Rectal smooth muscle tissue (tissue), 1 donor: ENCODE results near the gene RNF43.
"Not testable (repeated sequence)": the region's sequence is repeated elsewhere in the genome, so short reads cannot be mapped to it uniquely, and the experiment has no call there.

Experiments used
- H3K27ac ChIP-seq: one replicate; pipeline ENCODE4 v1.7.0; 2013; ENCODE audit warnings: low read depth, low read length, inconsistent platforms
- H3K27me3 ChIP-seq: one replicate; pipeline ENCODE4 v1.7.0; 2013; ENCODE audit warnings: low read length; ENCODE audit not compliant: control insufficient read depth, insufficient read depth
- H3K36me3 ChIP-seq: one replicate; pipeline ENCODE4 v1.7.0; 2013; ENCODE audit warnings: low read length; ENCODE audit not compliant: control insufficient read depth, insufficient read depth
- H3K4me1 ChIP-seq: one replicate; pipeline ENCODE4 v1.7.0; 2013; ENCODE audit warnings: low read length; ENCODE audit not compliant: control insufficient read depth, insufficient read depth
- H3K4me3 ChIP-seq: one replicate; pipeline ENCODE4 v1.7.0; 2013; ENCODE audit warnings: low read length
- H3K9ac ChIP-seq: one replicate; pipeline ENCODE4 v1.7.0; 2013; ENCODE audit warnings: low read length

The RNF43 gene

DNA sequence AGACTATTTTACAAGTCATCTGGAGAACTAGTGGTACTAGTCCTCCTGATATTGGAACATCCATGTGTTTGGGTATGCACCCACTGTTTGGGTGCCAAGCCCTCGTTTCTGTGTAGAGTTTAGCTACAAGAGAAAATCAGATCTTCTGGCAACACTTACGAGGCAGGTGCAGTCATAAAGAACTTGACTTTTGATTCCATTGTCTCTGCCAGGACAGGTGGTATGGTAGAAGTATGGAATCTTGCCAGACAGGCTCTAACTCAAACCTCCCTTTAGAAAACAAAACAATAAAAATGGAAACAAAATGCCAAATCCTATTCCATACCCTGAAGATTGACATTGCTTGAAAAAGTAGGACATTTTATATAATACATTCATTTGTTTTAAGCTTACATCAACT, 16.0 kb downstream of the RNF43 start:
- Histone ChIP-seq H3K4me3 (no peak overlapping the region), H3K27me3 (no peaks in the 10 kb centered on the region), H3K27ac (no peak overlapping the region), H3K36me3 (no peaks in the 10 kb centered on the region), H3K4me1 (no peaks in the 10 kb centered on the region), H3K9ac (no peak overlapping the region)

DNA sequence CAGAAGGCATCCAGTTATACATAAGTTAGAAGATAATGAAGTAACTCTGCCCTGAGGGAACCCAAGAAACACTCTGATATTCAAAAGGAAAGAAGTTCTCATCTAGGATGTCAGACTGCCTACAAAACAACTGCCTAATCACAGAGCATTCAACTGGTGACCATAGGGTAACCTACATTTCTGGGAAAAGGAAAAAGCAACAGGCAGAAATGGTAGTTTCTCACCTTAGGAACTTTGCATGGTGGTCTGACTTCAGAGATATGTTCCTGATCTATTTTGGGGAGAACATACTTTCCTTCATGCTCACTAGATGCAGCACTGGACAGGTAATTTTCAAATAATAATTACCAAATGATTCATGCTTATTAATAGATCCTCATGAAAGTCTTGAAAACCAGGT, 16.5 kb downstream of the RNF43 start:
- no peaks in the 10 kb centered on the region for H3K4me1 ChIP-seq

DNA sequence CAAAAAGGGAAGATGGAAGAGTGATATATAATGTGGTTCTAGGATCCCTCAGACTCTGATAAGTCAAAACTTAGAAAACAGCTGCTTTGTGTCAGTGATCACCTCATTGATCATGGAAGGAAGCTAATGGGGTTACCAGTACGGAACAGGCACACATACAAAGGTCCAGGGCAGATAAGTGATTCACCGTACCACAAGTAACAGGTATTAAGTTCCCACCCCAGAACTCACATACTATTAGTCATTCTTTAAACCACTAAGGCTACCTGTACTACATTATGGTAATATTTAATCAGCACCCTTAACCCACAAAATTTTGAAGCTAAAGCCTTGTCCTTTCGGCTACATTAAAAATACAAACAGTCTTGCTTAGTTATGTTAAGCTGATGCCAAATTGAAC, 17.4 kb downstream of the RNF43 start:
- Histone ChIP-seq H3K36me3 (no peaks in the 10 kb centered on the region), H3K4me1 (no peaks in the 10 kb centered on the region), H3K27ac (no peak overlapping the region), H3K9ac (no peak overlapping the region), H3K27me3 (no peaks in the 10 kb centered on the region), H3K4me3 (no peak overlapping the region)

More for the DNA sequence above, 16.5 kb downstream of the RNF43 start:
- Histone ChIP-seq H3K27me3 (no peaks in the 10 kb centered on the region), H3K9ac (no peak overlapping the region), H3K27ac (no peak overlapping the region), H3K36me3 (no peaks in the 10 kb centered on the region), H3K4me3 (no peak overlapping the region)

DNA sequence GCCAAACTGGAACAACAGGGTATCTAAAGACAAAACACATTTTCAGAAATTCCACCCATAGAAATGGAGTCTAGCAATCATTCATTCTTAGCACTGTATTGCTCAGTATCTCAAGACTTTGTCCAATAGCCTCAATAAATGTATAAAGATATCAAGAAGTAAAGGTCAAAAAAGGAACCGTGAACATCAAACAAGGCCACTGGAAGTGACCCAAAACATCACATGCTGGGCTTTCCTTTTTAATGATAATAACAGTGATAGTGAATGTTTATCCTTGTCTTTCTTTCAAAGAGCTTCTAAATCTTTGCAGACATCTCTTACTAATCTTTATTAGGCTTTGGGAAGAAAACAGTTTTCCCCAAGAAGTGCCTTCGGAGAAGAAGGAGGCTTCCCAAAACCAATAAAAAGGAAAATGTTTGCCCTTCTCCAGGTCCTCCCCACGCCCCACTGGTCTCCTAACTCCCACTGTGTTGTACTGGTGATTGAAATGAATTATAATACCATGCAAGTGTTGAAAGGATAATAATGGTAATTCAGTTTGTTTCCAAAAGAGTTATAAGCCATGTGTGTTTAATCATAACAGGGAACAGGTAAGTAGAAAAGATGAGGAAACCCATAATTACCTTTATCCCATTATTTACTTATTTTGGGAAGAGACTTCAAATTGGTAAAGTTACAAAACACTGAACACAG, 18.6 kb downstream of the RNF43 start:
- H3K36me3 ChIP-seq, result no peaks in the 10 kb centered on the region
- H3K27me3 ChIP-seq, result no peaks in the 10 kb centered on the region
- no peak overlapping the region for H3K9ac ChIP-seq
- H3K4me1 ChIP-seq, result no peaks in the 10 kb centered on the region
- no peak overlapping the region for H3K27ac ChIP-seq
- no peak overlapping the region for H3K4me3 ChIP-seq

DNA sequence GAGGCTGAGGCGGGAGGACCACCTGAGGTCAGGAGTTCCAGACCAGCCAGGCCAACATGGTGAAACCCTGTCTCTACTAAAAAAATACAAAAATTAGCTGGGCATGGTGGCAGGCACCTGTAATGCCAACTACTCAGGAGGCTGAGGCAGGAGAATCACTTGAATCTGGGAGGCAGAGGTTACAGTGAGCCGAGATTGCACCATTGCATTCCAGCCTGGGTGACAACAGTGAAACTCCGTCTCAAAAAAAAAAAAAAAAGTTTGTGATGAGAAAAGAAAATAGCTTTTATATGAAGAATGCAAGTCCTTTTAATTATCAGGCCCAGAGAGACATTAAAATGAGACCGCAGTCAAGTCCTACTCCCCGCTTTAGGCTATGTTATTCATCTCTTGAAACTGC, 19.9 kb downstream of the RNF43 start:
- not testable (repeated sequence) for H3K9ac ChIP-seq, H3K4me3 ChIP-seq, H3K4me1 ChIP-seq, H3K36me3 ChIP-seq, H3K27me3 ChIP-seq, H3K27ac ChIP-seq

DNA sequence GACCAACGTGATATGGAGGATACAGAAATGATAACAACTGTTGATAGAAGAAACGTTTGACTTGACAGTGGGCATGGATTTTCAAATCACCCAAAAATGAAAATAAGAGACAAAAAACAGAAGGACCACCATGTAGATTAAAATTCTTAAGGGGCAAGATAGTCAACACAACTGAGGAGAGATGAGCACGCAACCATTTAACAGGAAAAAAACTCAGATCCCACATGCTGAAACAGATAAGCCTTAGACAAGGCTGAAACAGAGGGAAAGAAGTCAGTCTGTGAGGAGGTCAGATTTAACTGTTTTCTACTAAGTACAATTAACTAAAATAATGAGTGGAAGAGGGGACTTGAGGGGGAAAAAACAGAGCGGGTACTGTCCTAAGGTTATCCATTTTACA, 21.2 kb downstream of the RNF43 start:
- H3K9ac ChIP-seq, result no peak overlapping the region

DNA sequence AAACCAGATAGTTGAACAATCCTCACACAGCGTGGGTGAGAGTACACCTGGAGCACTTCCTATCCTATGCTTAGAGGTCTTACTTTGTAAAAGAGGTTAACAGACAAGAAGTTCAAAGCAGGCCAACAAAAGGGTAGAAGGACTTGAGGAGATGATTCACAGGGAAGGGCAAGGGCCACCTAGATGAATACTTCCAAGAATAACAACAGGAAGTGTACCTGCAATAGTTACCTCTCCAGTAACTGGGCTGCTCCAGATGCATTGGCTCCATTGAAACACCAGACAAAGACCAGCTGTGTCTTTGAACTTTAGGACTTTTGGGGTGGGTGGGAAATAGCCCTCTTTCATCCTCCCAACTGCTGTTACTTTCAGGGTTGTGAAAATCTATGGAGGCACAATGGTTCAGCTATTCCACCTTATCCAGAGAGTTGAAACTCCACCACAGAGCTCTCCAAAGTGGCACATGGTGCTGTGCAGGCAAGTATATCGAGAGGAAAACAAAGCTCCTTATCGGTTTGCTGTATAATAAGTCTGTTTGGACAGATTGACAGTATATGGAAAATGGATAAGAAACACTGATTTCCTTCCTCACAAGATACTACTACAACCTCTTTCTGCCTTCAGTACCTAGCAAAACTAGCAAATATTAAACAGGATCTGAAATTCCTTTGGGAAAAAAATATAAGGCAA, 22.7 kb downstream of the RNF43 start:
- no peaks in the 10 kb centered on the region for H3K36me3 ChIP-seq
- no peaks in the 10 kb centered on the region for H3K27me3 ChIP-seq
- no peaks in the 10 kb centered on the region for H3K4me1 ChIP-seq
- H3K4me3 ChIP-seq, result no peak overlapping the region
- no peak overlapping the region for H3K9ac ChIP-seq
- no peak overlapping the region for H3K27ac ChIP-seq

More for the DNA sequence above, 21.2 kb downstream of the RNF43 start:
- Histone ChIP-seq H3K4me1 (no peaks in the 10 kb centered on the region), H3K36me3 (no peaks in the 10 kb centered on the region), H3K27ac (no peak overlapping the region), H3K27me3 (no peaks in the 10 kb centered on the region), H3K4me3 (no peak overlapping the region)

DNA sequence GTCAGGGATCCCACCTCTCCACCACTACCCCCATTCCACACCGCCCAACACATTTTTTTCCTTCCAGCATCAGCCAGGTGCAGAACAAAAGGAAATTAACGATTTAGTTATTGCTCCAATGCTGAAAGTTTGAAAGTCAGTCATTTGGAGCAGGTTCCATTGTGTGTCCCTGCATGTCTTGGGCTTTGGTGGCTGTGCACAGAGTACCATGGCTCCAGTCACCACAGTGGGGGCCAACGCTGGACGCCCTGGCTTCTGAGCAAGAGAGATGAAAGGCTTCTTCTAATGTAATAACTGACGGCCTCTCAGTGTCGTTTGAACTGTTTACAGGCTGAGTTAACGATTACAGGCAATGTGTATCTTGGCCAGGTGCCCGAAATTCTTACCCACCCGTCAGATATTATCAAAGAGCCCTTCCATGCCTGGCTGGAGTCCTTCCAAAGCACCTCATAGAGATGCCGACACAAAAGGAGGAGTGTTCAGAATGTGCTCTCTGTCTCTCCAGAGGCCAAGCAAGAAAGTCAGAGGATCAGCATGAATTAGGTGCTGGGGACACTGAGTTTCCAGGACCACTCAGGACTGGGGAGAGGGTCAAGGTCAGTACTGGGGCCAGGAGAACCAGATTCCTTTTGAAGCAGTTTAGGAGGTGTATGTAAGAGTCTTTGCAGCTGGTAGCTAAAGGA, 25.9 kb downstream of the RNF43 start:
- no peak overlapping the region for H3K4me3 ChIP-seq
- no peaks in the 10 kb centered on the region for H3K4me1 ChIP-seq
- no peak overlapping the region for H3K27ac ChIP-seq
- H3K36me3 ChIP-seq, result no peaks in the 10 kb centered on the region
- no peaks in the 10 kb centered on the region for H3K27me3 ChIP-seq
- H3K9ac ChIP-seq, result no peak overlapping the region

DNA sequence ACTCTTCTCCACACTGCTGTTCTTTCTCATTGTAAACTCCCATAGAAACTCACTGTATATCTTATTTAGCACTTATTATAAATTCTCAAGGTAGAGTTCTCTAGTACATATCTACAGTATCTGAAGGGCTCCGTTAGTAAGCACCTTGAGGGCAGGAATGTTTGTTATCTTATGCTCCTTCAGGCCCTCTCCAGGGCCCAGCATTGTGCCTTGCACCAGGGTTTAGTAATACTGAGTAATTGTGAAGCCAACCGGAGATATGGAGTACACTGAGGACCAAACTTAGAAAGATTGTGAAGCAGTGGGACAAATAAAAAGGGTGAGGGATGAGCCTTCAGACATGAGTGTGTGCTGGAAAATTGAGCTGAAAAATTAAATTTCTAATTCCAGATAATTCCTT, 26.4 kb downstream of the RNF43 start:
- Histone ChIP-seq H3K4me3 (no peak overlapping the region), H3K36me3 (no peaks in the 10 kb centered on the region), H3K9ac (no peak overlapping the region), H3K27me3 (no peaks in the 10 kb centered on the region), H3K4me1 (no peaks in the 10 kb centered on the region), H3K27ac (no peak overlapping the region)

DNA sequence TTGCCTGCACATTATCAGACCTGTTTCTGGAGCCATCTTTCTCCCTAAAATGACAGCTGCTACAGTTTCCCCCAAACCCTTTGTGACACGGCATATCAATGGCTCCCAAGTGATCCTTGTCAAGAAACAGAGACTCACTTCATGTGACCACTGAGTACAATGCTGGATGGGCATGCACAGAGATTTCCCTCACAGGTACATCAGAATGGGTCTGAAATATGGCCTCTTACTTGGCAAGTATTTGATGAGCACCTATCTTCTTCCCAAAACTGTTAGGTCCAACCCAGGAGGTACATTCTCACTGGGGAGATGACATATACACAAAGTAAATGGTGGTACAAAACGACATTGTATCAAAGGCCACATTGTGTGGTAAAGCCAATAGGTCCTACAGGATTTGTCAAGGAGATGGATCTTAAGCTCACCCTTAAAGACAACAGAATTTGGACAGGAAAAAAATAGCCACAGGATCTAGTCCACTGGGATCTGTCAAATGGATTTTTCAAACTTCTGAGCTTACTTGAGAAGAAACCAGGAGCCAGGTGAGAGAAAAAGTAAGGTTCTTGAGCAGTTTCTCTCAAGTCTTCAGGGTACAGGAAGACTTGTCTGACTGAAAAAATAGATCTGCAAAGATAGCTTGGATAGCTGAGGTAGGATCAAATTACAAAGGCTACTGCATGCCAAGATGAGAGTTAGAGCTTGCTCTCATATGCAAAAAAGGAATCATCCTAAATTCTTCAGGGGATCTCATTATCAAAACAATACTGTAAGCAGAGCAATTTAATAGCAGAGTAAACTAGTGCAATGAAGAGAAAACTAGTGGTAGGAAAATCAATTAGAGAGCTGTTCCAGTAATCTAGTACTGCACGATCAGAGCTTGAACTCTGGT, 28.8 kb downstream of the RNF43 start:
- Histone ChIP-seq H3K4me1 (no peaks in the 10 kb centered on the region), H3K4me3 (no peak overlapping the region), H3K27ac (no peak overlapping the region), H3K27me3 (no peaks in the 10 kb centered on the region), H3K9ac (no peak overlapping the region), H3K36me3 (no peaks in the 10 kb centered on the region)

DNA sequence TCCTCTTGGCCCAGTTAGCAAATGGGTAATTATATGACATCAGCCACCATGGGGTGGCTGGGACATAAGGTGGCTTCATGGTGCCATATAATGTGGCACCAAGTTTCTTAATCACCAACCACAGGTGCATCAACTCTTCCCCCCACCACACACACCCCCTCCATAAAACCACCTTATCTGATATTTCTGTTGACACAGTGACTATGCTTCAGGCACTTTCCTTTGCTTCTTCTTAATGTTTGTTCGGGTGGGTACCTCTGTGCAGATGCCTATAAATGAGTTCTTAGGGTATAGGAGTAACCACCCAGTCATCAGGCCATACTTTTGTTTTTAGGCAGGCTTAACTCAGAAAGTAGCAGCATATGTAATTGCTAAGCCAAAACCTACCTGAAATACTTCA, 29.5 kb downstream of the RNF43 start:
- Histone ChIP-seq H3K4me1 (no peaks in the 10 kb centered on the region), H3K36me3 (no peaks in the 10 kb centered on the region), H3K9ac (no peak overlapping the region), H3K4me3 (no peak overlapping the region), H3K27ac (no peak overlapping the region), H3K27me3 (no peaks in the 10 kb centered on the region)

DNA sequence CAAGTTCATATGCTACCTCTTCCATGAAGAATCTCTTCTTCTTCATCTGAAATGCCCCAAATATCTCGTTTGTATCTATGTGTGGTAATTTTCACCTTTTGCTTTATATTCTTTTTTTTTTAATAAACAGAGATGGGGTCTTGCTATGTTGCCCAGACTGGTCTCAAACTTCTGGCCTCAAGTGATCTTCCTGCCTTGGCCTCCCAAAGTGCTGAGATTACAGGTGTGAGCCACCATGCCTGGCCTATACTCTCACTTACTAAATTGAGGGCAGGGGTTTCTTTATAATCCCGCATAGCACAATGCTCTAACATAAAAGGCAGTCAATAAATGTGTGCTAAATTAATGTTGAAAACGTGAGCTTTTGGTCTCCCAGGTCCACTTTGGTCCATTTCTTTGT, 30.6 kb downstream of the RNF43 start:
- H3K4me1 ChIP-seq, result no peaks in the 10 kb centered on the region
- no peak overlapping the region for H3K4me3 ChIP-seq
- H3K9ac ChIP-seq, result no peak overlapping the region
- H3K36me3 ChIP-seq, result no peaks in the 10 kb centered on the region
- H3K27me3 ChIP-seq, result no peaks in the 10 kb centered on the region
- no peak overlapping the region for H3K27ac ChIP-seq
